ENCODE results near the gene DENND1C. TPM values are rescaled to one million over a fixed set of nuclear protein-coding genes. Genes with fewer than 3 reads are reported as not detected.

DENND1C gene
- total and polyA plus RNA-seq, 2 experiments from 2014 or later, result 3.1 to 6.1 TPM

DNA sequence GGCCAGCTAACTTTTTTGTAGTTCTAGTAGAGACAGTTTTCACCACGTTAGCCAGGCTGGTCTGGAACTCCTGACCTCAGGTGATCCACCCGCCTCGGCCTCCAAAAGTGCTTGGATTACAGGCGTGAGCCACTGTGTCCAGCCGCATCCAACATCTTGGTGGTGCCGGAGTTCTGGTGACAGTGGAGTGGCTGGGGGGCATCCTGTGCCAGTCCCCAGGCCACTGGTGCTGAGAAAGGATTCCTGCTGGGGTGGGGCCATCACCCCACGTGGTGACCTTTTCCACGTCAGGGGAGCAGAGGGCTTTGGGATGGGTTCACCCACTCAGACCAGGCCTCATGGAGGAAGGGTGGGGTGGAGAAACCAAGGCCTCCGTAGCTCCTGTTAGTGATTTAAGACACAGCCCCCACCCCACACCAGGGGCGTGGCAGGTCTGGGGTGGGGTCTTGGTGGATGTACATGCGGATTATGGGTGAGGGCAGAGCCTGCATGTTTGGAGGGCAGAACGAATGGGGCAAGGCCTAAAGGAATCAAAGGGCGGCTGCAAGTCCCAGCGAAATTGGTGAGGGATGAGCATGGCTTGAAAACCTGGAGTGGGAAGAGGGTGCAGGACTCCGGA lies 33.4 kb upstream of the DENND1C start:
- Mint-ChIP-seq H3K36me3 (ENCODE audit: low read depth) (peaks cover under 1% of the 10 kb centered on the region; the same call in 2 of the 3 replicates), H3K9me3 (peaks cover 8% of the 10 kb centered on the region), H3K4me3 (no peak overlapping the region), H3K4me1 (peaks cover 3% of the 10 kb centered on the region), H3K27me3 (ENCODE audit: insufficient read depth, low read depth, poor library complexity) (peaks cover 13% of the 10 kb centered on the region), H3K27ac (no peak overlapping the region)
- no peaks in the 10 kb centered on the region for H3F3A ChIP-seq (replicated peaks; ENCODE audit: low read depth)
- H3K4me2 ChIP-seq, result no peak overlapping the region
- H3K9me2 ChIP-seq (ENCODE audit: insufficient read depth), result no peaks in the 10 kb centered on the region
- H3K4me1 ChIP-seq (ENCODE audit: insufficient read depth), result no peaks in the 10 kb centered on the region
- no peaks in the 10 kb centered on the region for H3K79me2 ChIP-seq (replicated peaks; ENCODE audit: insufficient read depth)
- DNase-seq (ENCODE audit: low spot score) (no peak), ATAC-seq (no peak)
- no peak for TF ChIP-seq CREB1 (CRISPR knock-in tag; IDR thresholded peaks at IDR 0.05; ENCODE audit: low read depth)
- TF ChIP-seq, protein P1, sequence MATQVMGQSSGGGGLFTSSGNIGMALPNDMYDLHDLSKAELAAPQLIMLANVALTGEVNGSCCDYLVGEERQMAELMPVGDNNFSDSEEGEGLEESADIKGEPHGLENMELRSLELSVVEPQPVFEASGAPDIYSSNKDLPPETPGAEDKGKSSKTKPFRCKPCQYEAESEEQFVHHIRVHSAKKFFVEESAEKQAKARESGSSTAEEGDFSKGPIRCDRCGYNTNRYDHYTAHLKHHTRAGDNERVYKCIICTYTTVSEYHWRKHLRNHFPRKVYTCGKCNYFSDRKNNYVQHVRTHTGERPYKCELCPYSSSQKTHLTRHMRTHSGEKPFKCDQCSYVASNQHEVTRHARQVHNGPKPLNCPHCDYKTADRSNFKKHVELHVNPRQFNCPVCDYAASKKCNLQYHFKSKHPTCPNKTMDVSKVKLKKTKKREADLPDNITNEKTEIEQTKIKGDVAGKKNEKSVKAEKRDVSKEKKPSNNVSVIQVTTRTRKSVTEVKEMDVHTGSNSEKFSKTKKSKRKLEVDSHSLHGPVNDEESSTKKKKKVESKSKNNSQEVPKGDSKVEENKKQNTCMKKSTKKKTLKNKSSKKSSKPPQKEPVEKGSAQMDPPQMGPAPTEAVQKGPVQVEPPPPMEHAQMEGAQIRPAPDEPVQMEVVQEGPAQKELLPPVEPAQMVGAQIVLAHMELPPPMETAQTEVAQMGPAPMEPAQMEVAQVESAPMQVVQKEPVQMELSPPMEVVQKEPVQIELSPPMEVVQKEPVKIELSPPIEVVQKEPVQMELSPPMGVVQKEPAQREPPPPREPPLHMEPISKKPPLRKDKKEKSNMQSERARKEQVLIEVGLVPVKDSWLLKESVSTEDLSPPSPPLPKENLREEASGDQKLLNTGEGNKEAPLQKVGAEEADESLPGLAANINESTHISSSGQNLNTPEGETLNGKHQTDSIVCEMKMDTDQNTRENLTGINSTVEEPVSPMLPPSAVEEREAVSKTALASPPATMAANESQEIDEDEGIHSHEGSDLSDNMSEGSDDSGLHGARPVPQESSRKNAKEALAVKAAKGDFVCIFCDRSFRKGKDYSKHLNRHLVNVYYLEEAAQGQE (IDR thresholded peaks at IDR 0.05; ENCODE audit: unreplicated experiment), result no peak
- TF ChIP-seq, protein P2, sequence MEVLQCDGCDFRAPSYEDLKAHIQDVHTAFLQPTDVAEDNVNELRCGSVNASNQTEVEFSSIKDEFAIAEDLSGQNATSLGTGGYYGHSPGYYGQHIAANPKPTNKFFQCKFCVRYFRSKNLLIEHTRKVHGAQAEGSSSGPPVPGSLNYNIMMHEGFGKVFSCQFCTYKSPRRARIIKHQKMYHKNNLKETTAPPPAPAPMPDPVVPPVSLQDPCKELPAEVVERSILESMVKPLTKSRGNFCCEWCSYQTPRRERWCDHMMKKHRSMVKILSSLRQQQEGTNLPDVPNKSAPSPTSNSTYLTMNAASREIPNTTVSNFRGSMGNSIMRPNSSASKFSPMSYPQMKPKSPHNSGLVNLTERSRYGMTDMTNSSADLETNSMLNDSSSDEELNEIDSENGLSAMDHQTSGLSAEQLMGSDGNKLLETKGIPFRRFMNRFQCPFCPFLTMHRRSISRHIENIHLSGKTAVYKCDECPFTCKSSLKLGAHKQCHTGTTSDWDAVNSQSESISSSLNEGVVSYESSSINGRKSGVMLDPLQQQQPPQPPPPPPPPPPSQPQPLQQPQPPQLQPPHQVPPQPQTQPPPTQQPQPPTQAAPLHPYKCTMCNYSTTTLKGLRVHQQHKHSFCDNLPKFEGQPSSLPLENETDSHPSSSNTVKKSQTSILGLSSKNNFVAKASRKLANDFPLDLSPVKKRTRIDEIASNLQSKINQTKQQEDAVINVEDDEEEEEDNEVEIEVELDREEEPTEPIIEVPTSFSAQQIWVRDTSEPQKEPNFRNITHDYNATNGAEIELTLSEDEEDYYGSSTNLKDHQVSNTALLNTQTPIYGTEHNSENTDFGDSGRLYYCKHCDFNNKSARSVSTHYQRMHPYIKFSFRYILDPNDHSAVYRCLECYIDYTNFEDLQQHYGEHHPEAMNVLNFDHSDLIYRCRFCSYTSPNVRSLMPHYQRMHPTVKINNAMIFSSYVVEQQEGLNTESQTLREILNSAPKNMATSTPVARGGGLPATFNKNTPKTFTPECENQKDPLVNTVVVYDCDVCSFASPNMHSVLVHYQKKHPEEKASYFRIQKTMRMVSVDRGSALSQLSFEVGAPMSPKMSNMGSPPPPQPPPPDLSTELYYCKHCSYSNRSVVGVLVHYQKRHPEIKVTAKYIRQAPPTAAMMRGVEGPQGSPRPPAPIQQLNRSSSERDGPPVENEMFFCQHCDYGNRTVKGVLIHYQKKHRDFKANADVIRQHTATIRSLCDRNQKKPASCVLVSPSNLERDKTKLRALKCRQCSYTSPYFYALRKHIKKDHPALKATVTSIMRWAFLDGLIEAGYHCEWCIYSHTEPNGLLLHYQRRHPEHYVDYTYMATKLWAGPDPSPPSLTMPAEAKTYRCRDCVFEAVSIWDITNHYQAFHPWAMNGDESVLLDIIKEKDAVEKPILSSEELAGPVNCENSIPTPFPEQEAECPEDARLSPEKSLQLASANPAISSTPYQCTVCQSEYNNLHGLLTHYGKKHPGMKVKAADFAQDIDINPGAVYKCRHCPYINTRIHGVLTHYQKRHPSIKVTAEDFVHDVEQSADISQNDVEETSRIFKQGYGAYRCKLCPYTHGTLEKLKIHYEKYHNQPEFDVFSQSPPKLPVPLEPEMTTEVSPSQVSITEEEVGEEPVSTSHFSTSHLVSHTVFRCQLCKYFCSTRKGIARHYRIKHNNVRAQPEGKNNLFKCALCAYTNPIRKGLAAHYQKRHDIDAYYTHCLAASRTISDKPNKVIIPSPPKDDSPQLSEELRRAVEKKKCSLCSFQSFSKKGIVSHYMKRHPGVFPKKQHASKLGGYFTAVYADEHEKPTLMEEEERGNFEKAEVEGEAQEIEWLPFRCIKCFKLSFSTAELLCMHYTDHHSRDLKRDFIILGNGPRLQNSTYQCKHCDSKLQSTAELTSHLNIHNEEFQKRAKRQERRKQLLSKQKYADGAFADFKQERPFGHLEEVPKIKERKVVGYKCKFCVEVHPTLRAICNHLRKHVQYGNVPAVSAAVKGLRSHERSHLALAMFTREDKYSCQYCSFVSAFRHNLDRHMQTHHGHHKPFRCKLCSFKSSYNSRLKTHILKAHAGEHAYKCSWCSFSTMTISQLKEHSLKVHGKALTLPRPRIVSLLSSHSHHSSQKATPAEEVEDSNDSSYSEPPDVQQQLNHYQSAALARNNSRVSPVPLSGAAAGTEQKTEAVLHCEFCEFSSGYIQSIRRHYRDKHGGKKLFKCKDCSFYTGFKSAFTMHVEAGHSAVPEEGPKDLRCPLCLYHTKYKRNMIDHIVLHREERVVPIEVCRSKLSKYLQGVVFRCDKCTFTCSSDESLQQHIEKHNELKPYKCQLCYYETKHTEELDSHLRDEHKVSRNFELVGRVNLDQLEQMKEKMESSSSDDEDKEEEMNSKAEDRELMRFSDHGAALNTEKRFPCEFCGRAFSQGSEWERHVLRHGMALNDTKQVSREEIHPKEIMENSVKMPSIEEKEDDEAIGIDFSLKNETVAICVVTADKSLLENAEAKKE (CRISPR knock-in tag; IDR thresholded peaks at IDR 0.05), result no peak
- TF ChIP-seq, protein P3, sequence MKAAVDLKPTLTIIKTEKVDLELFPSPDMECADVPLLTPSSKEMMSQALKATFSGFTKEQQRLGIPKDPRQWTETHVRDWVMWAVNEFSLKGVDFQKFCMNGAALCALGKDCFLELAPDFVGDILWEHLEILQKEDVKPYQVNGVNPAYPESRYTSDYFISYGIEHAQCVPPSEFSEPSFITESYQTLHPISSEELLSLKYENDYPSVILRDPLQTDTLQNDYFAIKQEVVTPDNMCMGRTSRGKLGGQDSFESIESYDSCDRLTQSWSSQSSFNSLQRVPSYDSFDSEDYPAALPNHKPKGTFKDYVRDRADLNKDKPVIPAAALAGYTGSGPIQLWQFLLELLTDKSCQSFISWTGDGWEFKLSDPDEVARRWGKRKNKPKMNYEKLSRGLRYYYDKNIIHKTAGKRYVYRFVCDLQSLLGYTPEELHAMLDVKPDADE (IDR thresholded peaks at IDR 0.05), result no peak
- TF ChIP-seq JUNB (IDR thresholded peaks at IDR 0.05; ENCODE audit: unreplicated experiment), result no peak
- TF ChIP-seq NANOG (IDR thresholded peaks at IDR 0.05; ENCODE audit: borderline replicate concordance), result no peak
- no peak for TF ChIP-seq POLR2AphosphoS5 (IDR thresholded peaks at IDR 0.05; ENCODE audit: low read depth)
- TF ChIP-seq ZNF331 (CRISPR knock-in tag; IDR thresholded peaks at IDR 0.05; ENCODE audit: low read depth), result no peak
- no peak for TF ChIP-seq ZNF114 (CRISPR knock-in tag; IDR thresholded peaks at IDR 0.05)
- no peak for TF ChIP-seq STAT1 (IDR thresholded peaks at IDR 0.05; ENCODE audit: unreplicated experiment)
- TF ChIP-seq EZH2 (IDR thresholded peaks at IDR 0.05; ENCODE audit: low read depth, unreplicated experiment), result no peak
- no peak for TF ChIP-seq EZH2phosphoT487 (IDR thresholded peaks at IDR 0.05; ENCODE audit: unreplicated experiment)
- TF ChIP-seq, protein P4, sequence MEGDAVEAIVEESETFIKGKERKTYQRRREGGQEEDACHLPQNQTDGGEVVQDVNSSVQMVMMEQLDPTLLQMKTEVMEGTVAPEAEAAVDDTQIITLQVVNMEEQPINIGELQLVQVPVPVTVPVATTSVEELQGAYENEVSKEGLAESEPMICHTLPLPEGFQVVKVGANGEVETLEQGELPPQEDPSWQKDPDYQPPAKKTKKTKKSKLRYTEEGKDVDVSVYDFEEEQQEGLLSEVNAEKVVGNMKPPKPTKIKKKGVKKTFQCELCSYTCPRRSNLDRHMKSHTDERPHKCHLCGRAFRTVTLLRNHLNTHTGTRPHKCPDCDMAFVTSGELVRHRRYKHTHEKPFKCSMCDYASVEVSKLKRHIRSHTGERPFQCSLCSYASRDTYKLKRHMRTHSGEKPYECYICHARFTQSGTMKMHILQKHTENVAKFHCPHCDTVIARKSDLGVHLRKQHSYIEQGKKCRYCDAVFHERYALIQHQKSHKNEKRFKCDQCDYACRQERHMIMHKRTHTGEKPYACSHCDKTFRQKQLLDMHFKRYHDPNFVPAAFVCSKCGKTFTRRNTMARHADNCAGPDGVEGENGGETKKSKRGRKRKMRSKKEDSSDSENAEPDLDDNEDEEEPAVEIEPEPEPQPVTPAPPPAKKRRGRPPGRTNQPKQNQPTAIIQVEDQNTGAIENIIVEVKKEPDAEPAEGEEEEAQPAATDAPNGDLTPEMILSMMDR (conservative IDR thresholded peaks at IDR 0.05; ENCODE audit: low read depth in 2 of 2), result no peak
- H3K4me3 ChIP-seq, result no peak overlapping the region
- no peaks in the 10 kb centered on the region for H3K27me3 ChIP-seq (ENCODE audit: insufficient read depth)
- no peaks in the 10 kb centered on the region for H3K36me3 ChIP-seq (ENCODE audit: insufficient read depth)
- no peaks in the 10 kb centered on the region for H4K20me1 ChIP-seq (replicated peaks; ENCODE audit: insufficient read depth)
- H2AFZ ChIP-seq, result no peak overlapping the region
- no peak overlapping the region for H3K27ac ChIP-seq (ENCODE audit: low read depth)
